PFSK-1 (cell line): Measurements from ENCODE around the gene AGFG2.

Source experiments
- FOXP2 ChIP-seq: optimal IDR thresholded peaks from 2 replicates; pipeline ENCODE3; 2011; ENCODE audit warnings: borderline replicate concordance, control low read depth, inconsistent platforms; ENCODE audit not compliant: insufficient read depth; ENCODE audit errors: extremely low read length, extremely low read depth
- POLR2AphosphoS5 ChIP-seq: IDR thresholded peaks from 2 replicates; pipeline ENCODE4 v1.6.1; 2012; ENCODE audit warnings: low read depth, mild to moderate bottlenecking, control low read depth, low read length, moderate library complexity
- REST ChIP-seq, 2 experiments: IDR thresholded peaks; 2 replicates each; pipeline versions ENCODE4 v1.6.1 to v1.8.0; 2011 to 2012; ENCODE audit warnings: low read depth in 2 of 2, low read length in 2 of 2, control low read depth in 1 of 2, inconsistent platforms in 1 of 2, mild to moderate bottlenecking in 1 of 2, moderate library complexity in 1 of 2; ENCODE audit not compliant: insufficient read depth in 1 of 2
- SIN3A ChIP-seq: IDR thresholded peaks from 2 replicates; pipeline ENCODE4 v1.6.1; 2012; ENCODE audit warnings: mild to moderate bottlenecking, low read length, moderate library complexity, borderline replicate concordance; ENCODE audit not compliant: insufficient read depth
- TAF1 ChIP-seq: IDR thresholded peaks from 2 replicates; pipeline ENCODE4 v1.6.1; 2012; ENCODE audit warnings: low read length, control low read depth, borderline replicate concordance; ENCODE audit not compliant: insufficient read depth

AGFG2 gene

DNA sequence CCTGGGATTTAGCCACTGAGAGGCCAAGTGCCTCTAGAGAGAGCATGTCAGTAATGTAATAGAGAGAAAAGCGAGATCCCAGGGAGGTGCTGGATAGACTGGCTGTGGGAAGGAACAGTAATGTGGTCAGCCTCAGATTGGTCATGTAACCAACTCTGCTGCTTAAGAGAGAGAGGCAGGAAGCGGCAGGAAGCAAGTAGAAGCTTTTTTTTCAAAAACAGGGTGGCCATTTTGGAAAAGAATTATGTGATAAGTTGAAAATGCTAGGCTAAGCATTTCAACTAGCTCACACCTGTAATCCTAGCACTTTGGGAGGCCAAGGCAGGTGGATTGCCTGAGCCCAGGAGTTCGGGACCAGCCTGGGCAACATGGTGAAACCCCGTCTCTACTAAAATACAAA is 59.4 kb downstream of the AGFG2 start:
- TF ChIP-seq POLR2AphosphoS5 (no peak), SIN3A (no peak), FOXP2 (no peak), REST (IDR thresholded peaks at IDR 0.05; ENCODE audit: insufficient read depth in 1 of 2, low read depth in 2 of 2, low read length in 2 of 2) (no peak)

DNA sequence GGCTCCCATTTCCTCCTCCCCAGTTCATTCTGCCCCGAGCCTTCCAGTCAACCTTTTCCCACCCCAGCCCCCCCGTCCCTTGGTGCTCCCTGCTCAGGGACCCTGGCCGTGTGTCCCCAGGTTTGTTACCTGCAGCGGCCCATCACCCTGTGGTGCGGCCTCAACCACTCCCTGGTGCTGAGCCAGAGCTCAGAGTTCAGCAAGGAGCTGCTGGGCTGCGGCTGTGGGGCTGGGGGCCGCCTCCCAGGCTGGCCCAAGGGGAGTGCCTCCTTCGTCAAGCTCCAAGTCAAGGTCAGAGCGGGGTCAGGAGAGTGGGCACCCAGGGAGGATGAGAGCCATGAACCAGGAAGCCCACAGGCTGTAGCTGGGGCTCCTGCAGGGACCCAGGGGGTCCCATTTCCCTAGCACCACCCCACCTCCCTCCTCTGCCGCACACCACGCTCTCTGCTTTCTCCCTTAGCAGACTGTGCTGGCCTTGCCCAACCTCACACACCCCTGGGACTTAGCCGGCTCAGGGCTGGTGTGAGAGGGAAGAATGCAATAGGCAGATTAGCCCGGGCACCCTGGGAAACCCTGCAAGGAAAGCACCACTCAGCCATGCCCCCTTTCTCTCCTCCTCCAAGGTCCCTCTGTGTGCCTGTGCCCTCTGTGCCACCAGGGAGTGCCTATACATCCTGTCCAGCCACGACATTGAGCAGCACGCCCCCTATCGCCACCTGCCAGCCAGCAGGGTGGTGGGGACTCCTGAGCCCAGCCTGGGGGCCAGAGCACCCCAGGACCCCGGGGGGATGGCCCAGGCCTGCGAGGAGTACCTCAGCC is 61.1 kb downstream of the AGFG2 start:
- TF ChIP-seq REST (IDR thresholded peaks at IDR 0.05; ENCODE audit: insufficient read depth in 1 of 2, low read depth in 2 of 2, low read length in 2 of 2) = no peak
- no peak for TF ChIP-seq SIN3A

GRCh38 chr7:100600730-100601038 is 61.7 kb downstream of the AGFG2 start:
- TF ChIP-seq FOXP2 = no peak
- TF ChIP-seq REST (IDR thresholded peaks at IDR 0.05; ENCODE audit: insufficient read depth in 1 of 2, low read depth in 2 of 2, low read length in 2 of 2) = no peak
- TF ChIP-seq TAF1 = no peak
- no peak for TF ChIP-seq POLR2AphosphoS5

DNA sequence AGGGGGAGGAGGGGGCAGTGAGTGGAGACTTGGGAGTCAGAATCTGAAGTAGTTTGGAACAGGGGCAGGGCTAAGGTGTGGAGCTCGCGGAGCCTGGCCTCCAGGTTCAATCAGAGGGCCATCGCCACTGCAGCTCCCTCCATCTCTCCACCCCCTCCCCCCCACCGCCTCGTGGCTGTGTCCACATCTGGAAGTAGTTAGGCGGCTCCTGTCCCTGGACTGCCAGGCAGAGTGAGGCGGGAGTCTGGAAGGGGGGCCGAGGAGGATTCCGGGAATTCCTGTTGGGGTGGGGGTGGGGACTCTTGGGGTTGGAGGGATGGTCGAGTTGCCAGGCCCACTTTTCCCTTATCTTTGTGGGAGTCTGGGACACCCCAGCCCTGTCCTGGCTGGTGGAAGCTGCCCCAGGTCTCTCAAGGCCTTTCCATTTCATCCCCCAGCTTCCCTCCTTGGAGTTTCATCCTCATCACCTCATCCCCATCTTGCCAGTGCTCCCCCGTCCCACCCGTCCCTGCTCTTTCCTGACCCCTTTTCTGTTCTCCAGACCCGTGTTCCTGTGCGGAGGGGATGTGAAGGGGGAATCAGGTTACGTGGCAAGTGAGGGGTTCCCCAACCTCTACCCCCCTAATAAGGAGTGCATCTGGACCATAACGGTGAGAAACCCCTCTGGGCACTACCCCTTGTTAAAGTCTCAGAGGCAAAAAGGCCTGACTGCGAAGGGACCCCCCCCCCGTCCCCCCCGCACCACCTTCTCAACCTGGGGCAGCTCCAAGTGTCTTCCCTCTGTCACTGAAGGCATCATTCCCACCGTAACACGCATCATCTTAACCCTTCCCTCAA is 64.1 kb downstream of the AGFG2 start:
- TF ChIP-seq FOXP2 = peak; percentile 36
- 0 out of 2 replicates have a peak, but pooled peaks have one; percentile 73 for TF ChIP-seq TAF1
- TF ChIP-seq REST (IDR thresholded peaks at IDR 0.05; ENCODE audit: insufficient read depth in 1 of 2, low read depth in 2 of 2, low read length in 2 of 2) = peak in 1 of 2 experiments; percentile 64; a peak in 2 of 4 replicates
- TF ChIP-seq POLR2AphosphoS5 = peak; percentile 81
- peak; percentile 69; the same call in 1 of the 2 replicates for TF ChIP-seq SIN3A
